NK-92 (cell line): ENCODE measurements around the gene OS9.

Experiments used
- DNase-seq: peaks from one replicate; lab custom pipeline; 2025; ENCODE audit not compliant: unreplicated experiment; lab: John Stamatoyannopoulos, UW

The OS9 gene

GRCh38 chr12:57722716-57723629 lies 29.0 kb downstream of the OS9 start:
- DNase-seq: no peak

GRCh38 chr12:57723630-57723962 lies 29.7 kb downstream of the OS9 start:
- no peak for DNase-seq

- DNase-seq: no peak
These were observed 30.3 kb downstream of the OS9 start for GRCh38 chr12:57724003-57724935.

GRCh38 chr12:57724936-57725740 lies 31.2 kb downstream of the OS9 start:
- no peak for DNase-seq

- no peak for DNase-seq
These were observed 31.9 kb downstream of the OS9 start for GRCh38 chr12:57725851-57726150.

GRCh38 chr12:57726151-57726883 lies 32.4 kb downstream of the OS9 start:
- DNase-seq: no peak

- DNase-seq: no peak
These were observed 33.2 kb downstream of the OS9 start for GRCh38 chr12:57726884-57727757.

- DNase-seq: no peak
These were observed 33.9 kb downstream of the OS9 start for GRCh38 chr12:57727758-57728395.

GRCh38 chr12:57729321-57729844 lies 35.5 kb downstream of the OS9 start:
- no peak for DNase-seq

DNA sequence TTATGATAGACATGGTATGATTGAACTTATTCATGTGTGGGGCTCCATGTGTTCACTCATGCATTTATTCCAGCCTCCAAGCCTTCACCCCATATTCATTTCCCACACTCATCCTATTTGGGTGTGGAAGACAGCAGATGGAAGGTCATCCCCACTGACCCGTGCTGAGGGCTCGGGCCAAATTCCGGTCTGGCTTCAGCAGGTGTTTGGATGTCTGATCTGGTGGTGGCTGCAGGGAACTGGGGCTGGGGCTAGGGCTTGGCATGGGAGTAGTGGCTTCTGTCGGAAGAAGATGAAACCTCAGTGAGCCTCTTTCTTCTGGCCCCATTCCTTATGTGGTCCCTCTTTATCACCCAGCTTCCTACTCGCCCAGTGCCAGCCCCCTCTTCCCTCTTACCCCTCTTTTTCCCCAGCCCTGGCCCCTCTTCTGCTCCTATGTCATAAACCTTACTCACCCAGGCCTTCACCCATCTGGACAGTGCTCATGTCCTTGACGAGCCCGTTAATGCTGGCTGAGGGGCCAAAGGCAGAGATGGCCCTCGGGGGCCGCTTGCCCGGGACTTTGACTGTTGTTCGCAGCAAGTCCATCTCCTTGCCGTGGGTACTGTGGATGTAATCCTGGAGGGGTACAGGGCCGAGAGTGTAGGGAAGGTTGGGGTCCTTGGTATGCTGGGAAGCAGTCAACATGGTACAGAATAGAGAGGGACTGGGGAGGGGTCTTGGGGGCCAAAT lies 36.6 kb downstream of the OS9 start:
- DNase-seq: no peak

- DNase-seq: no peak
These were observed 37.6 kb downstream of the OS9 start for GRCh38 chr12:57731411-57732080.

DNA sequence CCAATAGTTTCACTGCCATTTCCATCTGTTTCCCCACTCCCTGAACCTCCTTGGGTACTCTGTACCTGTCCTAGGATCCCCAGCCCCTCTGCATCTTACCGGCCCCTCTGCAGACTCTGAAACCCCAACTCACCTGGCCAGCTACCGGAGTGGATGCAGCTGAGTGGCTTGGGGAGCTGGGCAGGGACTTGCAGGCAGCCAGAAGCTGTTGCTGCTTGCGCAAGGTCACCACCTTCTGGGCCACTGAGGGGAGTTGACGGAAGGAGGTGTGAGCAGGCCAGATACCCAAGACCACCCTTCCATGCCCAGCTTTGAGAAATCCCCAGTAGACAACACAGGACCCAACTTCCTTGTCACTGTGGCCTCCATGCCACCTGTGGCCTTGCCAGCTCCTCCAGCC lies 38.3 kb downstream of the OS9 start:
- no peak for DNase-seq

GRCh38 chr12:57732726-57733593 lies 39.0 kb downstream of the OS9 start:
- no peak for DNase-seq

DNA sequence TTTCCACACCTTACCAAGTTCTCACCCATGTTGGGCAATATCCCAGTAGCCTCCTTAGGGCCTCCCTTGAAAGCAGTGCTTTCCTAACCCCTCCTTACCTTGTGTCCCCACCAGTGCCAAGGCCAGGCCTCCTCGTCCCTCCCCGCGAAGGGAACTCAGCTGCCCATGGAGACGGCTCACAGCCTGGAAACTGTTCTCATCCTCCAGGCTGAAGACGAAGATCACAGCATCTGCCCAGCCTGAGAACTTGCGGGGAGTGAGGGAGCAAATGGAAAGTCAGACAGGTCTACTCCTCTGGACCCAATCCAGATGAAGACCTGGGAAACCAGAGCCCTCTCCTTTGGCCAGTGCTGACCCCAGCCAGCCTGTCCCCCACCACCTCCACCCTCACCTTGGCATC lies 40.0 kb downstream of the OS9 start:
- no peak for DNase-seq

GRCh38 chr12:57734591-57734990 lies 40.7 kb downstream of the OS9 start:
- no peak for DNase-seq

- DNase-seq: no peak
These were observed 41.4 kb downstream of the OS9 start for GRCh38 chr12:57735198-57735855.
